HG02884 (cell line): ENCODE results near the gene KLHL15.
"Not testable (repeated sequence)": the region's sequence is repeated elsewhere in the genome, so short reads cannot be mapped to it uniquely, and the experiment has no call there.

ENCODE experiments used
- ATAC-seq: cut with Tn5 transposase; IDR thresholded peaks from one replicate; pipeline ENCODE4 v1.9.1; 2021; ENCODE audit warnings: mild to moderate bottlenecking, moderate library complexity; ENCODE audit not compliant: unreplicated experiment

KLHL15 gene, protein sequence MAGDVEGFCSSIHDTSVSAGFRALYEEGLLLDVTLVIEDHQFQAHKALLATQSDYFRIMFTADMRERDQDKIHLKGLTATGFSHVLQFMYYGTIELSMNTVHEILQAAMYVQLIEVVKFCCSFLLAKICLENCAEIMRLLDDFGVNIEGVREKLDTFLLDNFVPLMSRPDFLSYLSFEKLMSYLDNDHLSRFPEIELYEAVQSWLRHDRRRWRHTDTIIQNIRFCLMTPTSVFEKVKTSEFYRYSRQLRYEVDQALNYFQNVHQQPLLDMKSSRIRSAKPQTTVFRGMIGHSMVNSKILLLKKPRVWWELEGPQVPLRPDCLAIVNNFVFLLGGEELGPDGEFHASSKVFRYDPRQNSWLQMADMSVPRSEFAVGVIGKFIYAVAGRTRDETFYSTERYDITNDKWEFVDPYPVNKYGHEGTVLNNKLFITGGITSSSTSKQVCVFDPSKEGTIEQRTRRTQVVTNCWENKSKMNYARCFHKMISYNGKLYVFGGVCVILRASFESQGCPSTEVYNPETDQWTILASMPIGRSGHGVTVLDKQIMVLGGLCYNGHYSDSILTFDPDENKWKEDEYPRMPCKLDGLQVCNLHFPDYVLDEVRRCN

DNA sequence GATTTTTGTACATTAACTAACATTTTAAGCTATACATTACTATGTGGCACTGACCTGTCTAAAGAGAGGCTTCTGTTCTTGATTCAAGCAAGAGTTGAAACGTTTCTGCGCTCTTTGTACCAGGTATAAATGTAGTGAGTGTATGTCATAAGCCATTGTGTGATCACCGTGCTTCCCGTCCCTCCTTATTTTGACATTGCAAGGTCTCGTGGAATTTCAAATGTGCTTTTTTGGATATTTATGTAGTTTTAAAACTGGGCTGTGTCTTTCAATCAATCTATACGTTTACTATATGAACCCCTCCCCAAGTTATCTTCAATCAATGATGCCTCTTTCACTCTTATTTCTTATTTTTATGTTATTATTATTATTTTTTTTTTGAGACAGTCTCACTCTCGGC is at the start of gene KLHL15:
KLHL15 (minus strand) TSS at position 101 of the 400 bp plus-strand sequence. CDS start 20,493 bp downstream, outside the sequence.
- no peak for ATAC-seq

DNA sequence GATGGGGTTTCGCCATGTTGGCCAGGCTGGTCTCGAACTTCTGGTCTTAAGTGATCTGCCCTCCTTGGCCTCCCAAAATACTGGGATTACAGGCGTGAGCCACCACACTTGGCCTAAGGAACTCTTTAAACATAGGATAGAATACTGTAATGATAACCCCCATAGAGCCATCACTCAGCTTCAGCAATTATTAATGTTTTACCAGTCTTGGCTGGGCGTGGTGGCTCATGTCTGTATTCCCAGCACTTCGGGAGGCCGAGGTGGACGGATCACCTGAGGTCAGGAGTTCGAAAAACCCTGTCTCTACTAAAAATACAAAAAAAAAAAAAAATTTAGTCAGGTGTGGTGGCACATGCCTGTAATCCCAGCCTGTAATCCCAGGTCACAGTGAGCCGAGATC is 42.9 kb upstream of the KLHL15 start:
- no peak for ATAC-seq

DNA sequence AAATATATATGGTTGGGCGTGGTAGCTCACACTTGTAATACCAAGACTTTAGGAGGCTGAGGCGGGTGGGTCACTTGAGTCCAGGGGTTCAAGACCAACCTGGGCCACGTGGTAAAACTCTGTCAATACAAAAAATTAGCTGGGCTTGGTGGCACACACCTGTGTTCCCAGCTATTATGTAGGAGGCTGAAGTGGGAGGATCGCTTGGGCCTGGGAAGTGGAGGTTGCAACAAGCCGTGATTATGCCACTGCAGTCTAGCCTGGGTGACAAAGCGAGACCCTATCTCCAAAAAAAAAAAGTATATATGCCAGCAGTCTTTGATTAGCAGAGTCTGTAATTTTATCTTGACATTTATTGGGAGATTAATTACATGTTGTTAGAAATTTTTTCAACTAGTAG is 36.5 kb upstream of the KLHL15 start:
- no peak for ATAC-seq

DNA sequence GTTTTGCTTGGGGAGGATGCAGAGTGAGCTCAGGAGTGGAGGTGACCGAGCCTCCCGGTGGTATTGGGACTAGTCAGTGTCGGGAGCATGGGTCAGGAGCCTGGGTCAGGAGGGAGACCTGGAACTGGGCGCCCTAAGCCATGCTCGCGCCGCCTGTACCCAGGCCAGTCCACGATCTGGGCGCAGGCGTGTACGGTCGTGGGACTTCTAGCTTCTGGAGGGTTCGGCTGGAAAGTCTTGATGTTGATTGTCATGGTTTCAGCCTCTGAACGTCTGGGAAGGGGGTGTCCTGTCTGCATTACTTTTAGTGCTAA is 28.0 kb upstream of the KLHL15 start:
- peak; percentile 13 for ATAC-seq

DNA sequence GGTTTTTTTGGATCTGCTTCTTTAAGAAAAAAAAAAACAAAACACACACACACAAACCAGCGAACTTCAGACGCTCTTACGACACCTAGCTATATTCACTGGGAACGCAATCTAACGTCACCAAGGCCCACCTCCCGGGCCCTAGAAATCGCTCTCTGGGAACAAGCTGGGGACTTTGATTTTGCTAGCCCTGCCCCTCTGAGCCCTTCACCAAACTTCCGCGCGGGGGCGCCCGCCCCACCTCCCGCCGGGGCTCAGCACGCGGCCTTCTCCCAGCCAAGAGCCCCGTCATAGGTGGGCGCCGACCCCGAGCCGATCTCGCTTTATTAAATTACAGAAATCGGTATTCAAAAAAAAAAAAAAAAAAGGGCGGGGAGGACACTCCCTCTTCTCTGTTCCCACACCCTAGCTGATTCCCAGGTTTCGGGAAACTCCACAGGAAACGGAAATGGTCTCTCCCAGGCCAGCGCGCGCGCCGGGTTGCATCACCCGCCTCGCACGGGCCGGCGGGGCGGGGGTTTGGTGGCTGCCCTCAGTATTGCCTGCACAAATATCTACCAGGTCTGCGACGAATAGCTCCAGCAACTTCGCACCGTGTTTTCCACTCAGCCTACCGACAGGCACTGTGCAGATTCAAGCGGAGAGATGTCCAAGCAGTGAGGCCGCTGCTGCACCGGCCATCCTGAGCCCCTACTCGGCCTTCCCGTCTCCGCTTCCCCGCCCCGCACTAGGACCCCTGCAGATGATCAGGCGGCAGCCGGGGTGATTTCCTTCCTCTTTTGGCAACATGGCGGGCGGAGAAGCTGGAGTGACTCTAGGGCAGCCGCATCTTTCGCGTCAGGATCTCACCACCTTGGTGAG is 27.4 kb upstream of the KLHL15 start, which contains the start of gene EIF2S3:
EIF2S3 (plus strand) TSS at position 775 of the 861 bp plus-strand sequence; CDS start at position 788, 13 bp downstream.
- ATAC-seq: peak; percentile 89

DNA sequence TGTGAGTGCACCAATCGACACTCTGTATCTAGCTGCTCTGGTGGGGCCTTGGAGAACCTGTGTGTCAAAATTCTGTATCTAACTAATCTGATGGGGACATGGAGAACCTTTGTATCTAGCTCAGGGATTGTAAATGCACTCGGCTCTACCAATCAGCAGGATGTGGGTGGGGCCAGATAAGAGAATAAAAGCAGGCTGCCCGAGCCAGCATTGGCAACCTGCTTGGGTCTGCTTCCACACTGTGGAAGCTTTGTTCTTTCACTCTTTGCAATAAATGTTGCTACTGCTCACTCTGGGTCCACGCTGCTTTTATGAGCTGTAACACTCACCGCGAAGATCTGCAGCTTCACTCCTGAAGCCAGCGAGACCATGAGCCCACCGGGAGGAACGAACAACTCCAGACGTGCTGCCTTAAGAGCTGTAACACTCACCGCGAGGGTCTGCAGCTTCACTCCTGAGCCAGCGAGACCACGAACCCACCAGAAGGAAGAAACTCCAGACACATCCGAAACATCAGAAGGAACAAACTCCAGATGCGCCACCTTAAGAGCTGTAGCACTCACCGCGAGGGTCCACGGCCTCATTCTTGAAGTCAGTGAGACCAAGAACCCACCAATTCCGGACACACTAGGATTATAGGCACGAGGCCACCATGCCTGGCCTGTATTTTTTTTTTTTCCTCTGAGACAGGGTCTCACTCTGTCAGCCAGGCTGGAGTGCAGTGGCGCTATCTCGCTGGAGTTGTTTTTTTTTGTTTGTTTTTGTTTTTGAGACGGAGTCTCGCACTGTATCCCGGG is 23.7 kb upstream of the KLHL15 start:
- not testable (repeated sequence) for ATAC-seq

DNA sequence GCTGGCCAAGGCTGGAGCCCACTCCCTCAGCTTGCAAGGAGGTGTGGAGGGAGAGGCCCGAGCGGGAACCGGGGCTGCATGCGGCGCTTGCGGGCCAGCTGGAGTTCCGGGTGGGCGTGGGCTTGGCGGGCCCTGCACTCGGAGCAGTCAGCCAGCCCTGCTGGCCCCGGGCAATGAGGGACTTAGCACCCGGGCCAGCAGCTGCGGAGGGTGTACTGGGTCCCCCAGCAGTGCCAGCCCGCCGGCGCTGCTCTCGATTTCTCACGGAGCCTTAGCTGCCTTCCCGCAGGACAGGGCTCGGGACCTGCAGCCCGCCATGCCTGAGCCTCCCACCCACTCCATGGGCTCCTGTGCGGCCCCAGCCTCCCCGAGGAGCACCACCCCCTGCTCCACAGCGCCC is 22.7 kb upstream of the KLHL15 start:
- ATAC-seq: not testable (repeated sequence)

DNA sequence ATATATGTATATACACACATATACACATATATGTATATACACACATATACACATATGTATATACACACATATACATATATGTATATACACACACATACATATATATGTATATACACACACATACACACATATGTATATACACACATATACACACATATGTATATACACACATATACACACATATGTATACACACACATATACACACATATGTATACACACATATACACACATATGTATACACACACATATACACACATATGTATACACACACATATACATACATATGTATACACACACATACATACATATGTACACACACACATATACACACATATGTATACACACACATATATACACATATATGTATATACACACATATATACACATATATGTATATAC is 19.1 kb upstream of the KLHL15 start:
- ATAC-seq: not testable (repeated sequence)

DNA sequence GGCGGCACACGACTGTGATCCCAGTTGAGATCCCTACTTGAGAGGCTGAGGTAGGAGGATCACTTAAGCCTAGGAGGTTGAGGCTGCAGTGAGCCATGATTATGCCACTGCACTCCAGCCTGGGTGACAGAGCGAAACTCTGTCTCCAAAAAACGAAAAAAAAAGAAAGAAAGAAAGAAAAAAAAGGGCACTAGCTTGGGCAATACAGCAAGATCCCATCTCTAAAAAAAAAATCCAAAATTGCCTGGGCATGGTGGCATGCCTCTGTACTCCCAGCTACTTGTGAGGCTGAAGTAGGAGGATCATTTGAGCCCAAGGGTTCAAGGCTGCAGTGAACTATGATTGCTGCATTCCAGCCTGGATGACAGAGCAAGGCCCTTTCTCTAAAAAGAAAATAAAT is 10.7 kb upstream of the KLHL15 start:
- no peak for ATAC-seq

DNA sequence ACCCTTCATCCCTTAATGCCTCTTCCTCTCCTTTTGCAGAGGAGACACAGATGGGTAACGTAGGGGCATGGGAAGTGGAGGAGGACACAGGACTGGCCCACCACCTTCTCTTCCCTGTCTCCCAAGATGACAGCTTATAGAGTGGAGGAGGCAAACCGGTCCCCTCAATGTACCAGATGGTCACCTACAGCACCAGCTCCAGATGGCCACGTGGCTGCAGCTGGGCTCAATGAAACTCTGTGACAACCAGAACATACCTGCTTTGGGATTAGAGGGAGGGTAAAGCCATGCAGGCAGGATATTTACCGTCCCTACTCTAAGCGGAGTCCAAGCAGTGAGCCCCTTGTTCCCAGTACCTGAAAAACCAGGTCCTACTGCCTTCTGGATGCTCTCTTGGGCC is 7.5 kb upstream of the KLHL15 start:
- ATAC-seq: no peak

DNA sequence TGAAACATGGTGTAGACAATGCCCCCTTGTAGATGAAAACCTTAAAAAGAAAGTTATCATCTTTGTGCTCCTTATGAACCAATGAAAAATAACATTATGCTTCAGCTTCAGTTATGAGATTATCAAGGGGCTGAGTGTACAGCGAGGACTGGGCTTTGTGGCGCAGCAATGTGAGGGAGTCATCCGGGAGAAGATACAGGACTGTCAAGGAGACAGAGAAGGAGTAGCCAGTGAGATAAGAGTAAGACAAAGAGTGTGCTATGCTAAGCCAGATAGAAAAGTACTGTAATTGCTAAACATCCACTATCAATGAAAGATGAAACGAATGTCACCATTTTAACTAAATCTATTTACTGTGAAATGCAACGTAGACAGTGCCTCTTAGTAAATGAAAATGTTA is 3.6 kb upstream of the KLHL15 start:
- no peak for ATAC-seq

DNA sequence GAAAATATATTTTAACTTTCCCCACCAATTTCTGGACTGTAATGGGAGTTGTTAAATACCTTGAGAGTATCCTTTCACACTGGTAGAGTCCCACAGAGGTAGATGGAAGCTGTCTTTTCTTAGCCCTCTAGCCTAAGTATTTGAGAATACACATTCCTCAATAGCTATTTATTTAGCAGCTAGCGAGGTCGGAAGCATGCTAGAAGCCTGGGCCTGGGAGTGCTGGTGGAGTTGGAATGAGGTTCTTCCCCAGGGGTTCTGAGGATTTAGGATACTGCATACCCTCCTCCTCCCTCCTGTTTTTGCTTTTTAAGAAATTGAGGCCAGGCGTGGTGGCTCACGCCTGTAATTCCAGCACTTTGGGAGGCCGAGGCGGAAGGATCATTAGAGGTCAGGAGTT is 999 bp upstream of the KLHL15 start:
- ATAC-seq: no peak

DNA sequence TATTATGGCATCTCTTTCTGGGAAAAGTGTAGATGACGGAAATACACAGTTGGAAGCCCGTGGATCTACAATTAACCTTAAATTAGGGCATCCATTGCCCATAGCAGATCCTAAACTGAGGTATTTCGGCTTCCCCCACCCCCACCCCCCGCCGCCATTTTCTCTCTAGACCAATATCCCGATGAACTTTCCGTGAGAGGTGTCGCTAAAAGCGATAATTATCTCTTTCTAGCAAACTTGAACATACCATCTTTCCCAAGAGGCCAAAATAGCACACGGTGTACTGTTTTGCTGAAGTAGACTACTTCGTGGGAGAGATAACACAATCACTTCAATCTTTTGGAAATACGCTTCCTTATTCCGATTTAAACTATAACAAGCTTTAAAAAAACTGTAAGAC is 554 bp downstream of the KLHL15 start:
- no peak for ATAC-seq

DNA sequence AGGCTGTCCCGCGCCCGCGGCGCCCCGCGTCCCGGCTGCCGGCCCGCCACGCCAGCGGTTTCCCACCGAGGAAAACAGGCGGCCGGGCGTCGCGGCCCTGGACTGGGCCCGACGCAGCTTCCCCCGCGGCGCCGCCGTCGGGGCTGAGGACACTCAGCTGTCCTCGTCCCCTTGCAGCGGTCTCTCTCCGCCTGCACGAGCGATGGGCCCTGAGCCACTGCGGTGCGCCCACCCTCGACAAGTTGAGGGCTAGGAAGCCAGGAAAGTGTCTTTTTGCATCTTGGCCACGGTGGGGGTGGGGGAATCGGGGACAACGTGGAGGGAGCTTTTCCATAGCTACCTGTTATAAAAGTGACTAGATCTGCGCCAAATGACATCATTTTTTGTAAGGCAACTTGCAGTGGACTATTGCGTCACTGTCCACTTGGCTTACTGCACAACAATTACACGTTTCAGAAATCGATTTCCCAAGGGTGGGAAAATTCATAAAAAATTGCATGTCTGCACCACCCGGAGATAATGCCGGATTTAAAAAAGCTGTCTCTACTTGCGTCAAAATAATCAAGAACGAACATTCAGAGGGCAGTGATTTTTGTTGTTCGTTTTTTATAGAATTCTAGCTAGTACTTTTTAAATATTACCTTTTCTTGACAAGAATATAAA is 1.1 kb downstream of the KLHL15 start:
- peak; percentile 30 for ATAC-seq

DNA sequence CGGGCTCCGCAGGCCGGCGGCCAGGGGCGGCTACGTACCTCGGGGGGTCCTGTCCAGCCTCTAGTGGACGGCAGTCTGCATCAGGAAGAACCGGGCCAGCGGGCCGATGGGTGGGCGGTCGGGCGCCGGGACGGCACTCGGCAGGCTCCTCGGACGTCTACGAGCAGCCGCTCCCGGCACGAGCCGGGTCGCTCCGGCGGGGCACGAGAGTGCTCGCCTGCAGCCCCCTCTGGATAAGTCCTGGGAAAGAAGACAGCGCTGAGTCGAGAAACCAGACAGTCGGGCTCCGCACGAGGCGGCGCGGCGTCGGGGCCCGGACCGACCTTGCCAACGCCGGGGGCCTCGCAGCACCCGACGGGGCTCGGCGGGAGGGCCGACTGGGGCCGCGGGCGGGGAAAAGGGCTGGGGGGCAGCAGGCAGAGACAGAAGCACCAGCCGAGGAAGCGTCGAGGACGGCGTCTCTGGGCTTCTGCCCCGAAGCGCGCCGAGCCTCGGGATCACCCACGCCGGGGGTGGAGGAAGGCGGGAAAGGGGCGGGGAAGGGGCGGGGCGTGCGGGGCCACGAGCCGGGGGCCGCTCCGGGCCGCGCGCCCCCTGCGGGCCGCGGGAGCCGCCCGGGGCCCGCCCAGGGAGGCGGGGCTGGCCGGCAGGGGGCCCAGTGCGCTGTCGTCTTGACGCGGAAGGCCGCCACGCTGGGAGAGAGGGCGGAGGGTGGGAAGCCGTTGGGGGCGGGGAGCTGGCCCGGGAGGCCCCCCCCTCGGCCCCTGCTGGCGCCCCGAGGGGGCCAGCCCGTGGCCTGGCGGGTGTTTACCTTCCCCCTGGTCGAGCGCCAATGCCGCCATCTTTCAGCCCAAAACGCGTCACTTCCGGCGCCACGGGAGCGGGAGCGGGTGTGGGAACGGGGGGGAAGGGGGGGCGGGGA is 1.9 kb downstream of the KLHL15 start:
- peak; percentile 80 for ATAC-seq

DNA sequence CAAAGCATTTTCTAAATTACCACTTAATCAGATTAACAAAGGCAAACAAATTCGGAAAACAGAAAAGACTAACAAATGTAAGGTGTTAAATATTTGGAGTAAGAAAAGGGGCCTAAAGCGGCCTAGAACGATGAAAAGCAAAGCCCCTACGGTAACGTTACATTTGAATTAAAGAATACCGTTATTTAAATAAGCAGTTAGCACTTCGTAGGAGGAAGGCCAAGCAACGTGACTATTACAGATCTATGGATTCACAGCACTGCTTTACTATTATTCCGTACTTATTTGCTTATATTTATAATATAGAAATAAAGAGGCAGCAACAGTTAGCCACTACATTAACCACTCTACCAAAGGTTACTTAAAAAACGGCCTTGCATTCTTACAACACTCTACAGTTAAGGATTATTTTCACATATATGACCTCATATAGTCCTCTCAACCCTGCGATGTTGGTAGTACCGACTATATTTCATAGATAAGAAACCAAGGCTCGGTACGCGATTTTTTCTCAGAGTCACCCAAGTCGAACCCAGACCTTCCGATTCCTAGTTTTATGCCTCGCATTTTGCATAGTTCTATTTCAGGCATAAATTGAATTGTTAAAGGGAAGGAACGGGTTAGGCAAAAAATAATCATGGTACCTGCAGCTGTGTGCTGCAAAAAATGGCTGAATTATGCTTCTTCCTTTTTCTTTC is 2.9 kb downstream of the KLHL15 start:
- ATAC-seq: no peak

DNA sequence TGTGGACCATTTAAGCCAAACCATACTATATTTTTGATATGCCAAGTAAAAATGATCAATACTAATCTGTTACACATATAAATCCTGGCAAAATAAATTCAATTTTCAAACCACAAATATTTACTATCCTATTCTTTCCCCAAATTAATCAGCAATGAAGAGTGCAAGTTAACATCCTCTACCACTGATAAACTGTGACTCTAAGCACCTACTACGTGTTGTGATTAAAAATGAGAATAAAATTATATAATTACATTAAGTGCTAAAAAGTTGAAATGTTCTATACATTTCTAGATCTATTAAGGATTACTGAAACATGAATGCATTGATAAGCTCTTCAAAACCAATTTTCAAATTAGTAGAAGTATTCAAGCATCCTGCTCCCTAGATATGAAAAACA is 3.4 kb downstream of the KLHL15 start:
- no peak for ATAC-seq

DNA sequence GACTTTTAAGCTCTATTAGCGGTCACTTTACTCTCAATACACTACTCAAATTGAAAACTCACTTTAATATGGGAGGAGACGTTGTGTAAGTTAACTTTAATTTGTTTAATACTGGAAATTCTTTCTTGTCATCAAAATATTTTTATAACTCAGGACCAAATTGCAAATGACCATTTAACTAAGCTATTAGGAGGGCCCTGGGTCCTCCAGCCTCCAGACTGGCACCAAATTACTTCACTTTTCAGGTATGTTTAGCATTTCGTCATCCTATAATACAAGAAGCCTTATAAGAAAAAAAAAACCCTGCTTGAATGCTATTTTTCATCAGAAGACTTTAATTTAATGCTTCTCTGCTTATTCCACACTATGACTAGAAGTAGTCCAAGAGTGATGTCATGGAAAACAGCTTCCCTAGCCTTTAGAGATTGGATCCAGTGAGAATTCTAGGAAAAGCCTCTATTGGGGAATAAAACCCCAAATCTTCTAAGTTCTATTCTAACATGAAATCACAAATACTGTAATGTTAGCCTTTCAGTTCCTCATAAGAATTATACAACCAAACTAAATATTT is 6.6 kb downstream of the KLHL15 start:
- no peak for ATAC-seq
